CD8-positive, alpha-beta memory T cell (primary cell): ENCODE results near the gene HSD11B1. TPM values are rescaled to one million over a fixed set of nuclear protein-coding genes. Genes with fewer than 3 reads are reported as not detected.

ENCODE experiments used
- CTCF ChIA-PET: fragments of 350-600 bp; sonication (Branson Sonifier 250); formaldehyde crosslinking; loops from one replicate; lab custom pipeline; 2021; ENCODE audit warnings: antibody characterized with exemption; lab: Charles Lee
- POLR2A ChIA-PET: fragments of 350-600 bp; sonication (Branson Sonifier 250); formaldehyde crosslinking; loops from one replicate; lab custom pipeline; 2021; ENCODE audit warnings: antibody characterized with exemption; lab: Charles Lee
- DNase-seq, 5 donors: peaks; one replicate each; pipeline versions ENCODE4 v3.0.0 to v3.0.0-alpha.2; 2020 to 2022; ENCODE audit warnings: mixed read lengths in 1 of 5
- H3K27ac ChIP-seq: one replicate; pipeline ENCODE4 v1.7.0; 2013; ENCODE audit warnings: low read depth, mild to moderate bottlenecking, low read length, moderate library complexity
- H3K27me3 ChIP-seq: 2 replicates; pipeline ENCODE4 v1.7.0; 2013; ENCODE audit warnings: low read length, mild to moderate bottlenecking; ENCODE audit not compliant: insufficient read depth, poor library complexity, severe bottlenecking
- H3K36me3 ChIP-seq: 2 replicates; pipeline ENCODE4 v1.7.0; 2013; ENCODE audit warnings: mild to moderate bottlenecking, low read length, moderate library complexity; ENCODE audit not compliant: insufficient read depth
- H3K4me1 ChIP-seq: 2 replicates; pipeline ENCODE4 v1.7.0; 2013; ENCODE audit warnings: mild to moderate bottlenecking, low read length, moderate library complexity; ENCODE audit not compliant: insufficient read depth
- H3K4me3 ChIP-seq: 2 replicates; pipeline ENCODE4 v1.7.0; 2013; ENCODE audit warnings: mild to moderate bottlenecking, low read length
- H3K9me3 ChIP-seq: 2 replicates; pipeline ENCODE4 v1.7.0; 2013; ENCODE audit warnings: mild to moderate bottlenecking, low read length
- H3K27ac Mint-ChIP-seq, 8 donors: one replicate each; pipeline ENCODE4 v1.8.0; 2020 to 2021; ENCODE audit warnings: mixed read lengths in 8 of 8, mild to moderate bottlenecking in 6 of 8, inconsistent platforms in 3 of 8, moderate library complexity in 3 of 8
- H3K27me3 Mint-ChIP-seq, 2 donors: one replicate each; pipeline ENCODE4 v1.8.0; 2020 to 2021; ENCODE audit warnings: mixed read lengths in 2 of 2, mild to moderate bottlenecking in 1 of 2, moderate library complexity in 1 of 2
- H3K36me3 Mint-ChIP-seq, 3 donors: one replicate each; pipeline ENCODE4 v1.8.0; 2020 to 2021; ENCODE audit warnings: mixed read lengths in 3 of 3, inconsistent platforms in 1 of 3, mild to moderate bottlenecking in 1 of 3
- H3K4me1 Mint-ChIP-seq, 3 donors: one replicate each; pipeline ENCODE4 v1.8.0; 2020 to 2021; ENCODE audit warnings: mixed read lengths in 3 of 3, inconsistent platforms in 1 of 3, mild to moderate bottlenecking in 1 of 3
- H3K4me3 Mint-ChIP-seq, 7 donors: one replicate each; pipeline ENCODE4 v1.8.0; 2020 to 2021; ENCODE audit warnings: mixed read lengths in 7 of 7, mild to moderate bottlenecking in 6 of 7, moderate library complexity in 4 of 7, inconsistent platforms in 2 of 7
- H3K9me3 Mint-ChIP-seq, 5 donors: one replicate each; pipeline ENCODE4 v1.8.0; 2020 to 2022; ENCODE audit warnings: mixed read lengths in 5 of 5, mild to moderate bottlenecking in 3 of 5, moderate library complexity in 2 of 5, inconsistent platforms in 1 of 5
- polyA plus RNA-seq: library from polyadenylated mRNA; unstranded; fragments of 300-500 nt; fragmentation: Illumina TruSeq; gene quantifications from one replicate; pipeline ENCODE4 v1.2.3, GENCODE V29; 2021
- total RNA-seq, 2 experiments: library from RNA; stranded (reverse); gene quantifications; one replicate each; pipeline ENCODE4 v1.2.3, GENCODE V29; 2021

HSD11B1 gene
- total and polyA plus RNA-seq, 3 experiments from 2014 or later: 0.30 to 0.80 (median 0.59) TPM

DNA sequence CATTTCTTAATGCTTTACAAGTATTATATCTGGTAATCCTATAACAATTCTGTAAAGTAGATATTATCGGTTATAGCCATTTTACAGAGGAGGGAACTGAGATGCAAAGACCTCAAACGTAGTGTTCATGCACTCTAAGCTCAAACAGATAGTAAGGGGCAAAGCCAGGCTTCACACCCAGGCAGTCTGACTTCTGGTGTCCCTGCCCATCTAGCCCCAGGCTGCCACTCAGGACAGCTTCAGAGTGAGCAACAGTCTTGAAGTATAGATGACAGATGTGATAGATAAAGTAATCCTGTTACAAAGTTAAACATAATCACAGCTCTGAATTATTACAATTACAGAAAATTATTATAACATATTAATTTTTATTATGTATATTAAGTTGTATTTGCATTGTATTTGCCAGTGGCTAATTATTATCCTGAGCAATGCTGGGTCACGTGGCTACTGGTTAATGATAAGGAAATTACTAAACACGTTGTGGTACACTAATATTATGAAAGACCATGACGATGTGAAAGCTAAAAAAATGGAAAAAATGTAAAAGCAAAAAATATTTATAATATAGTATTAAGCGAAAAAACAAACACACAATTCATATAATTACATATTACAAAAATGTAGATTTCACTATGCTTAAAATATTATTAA lies 45.2 kb downstream of the HSD11B1 start:
- no peak for DNase-seq
- H3K4me3 Mint-ChIP-seq: peak overlapping the region in 5 of 7 donors; percentile 0 to 50 (median 37)
- ChIA-PET POLR2A (interaction anchor here (0.8 to 2.6 kb wide), 2 partner anchors 19 to 32 kb away, joined by 3 to 20 read pairs; no protein-coding TSS in a partner anchor), CTCF (interaction anchor here (1.2 to 17.1 kb wide), 3 partner anchors 12 to 78 kb away, joined by 3 to 255 read pairs (median 4); partner anchors contain the start of genes TRAF3IP3 and UTP25)
- H3K4me3 ChIP-seq: no peak overlapping the region
- H3K36me3 Mint-ChIP-seq: peaks cover 0 to 4% (median 0%) of the 10 kb centered on the region in 3 donors
- H3K4me1 ChIP-seq: peaks cover 71% of the 10 kb centered on the region
- H3K9me3 ChIP-seq: no peaks in the 10 kb centered on the region
- H3K27ac Mint-ChIP-seq: peak overlapping the region; percentile 14 to 85 (median 58)
- no peaks in the 10 kb centered on the region for H3K9me3 Mint-ChIP-seq
- H3K27ac ChIP-seq: no peak overlapping the region
- H3K27me3 Mint-ChIP-seq: no peaks in the 10 kb centered on the region
- H3K36me3 ChIP-seq: no peaks in the 10 kb centered on the region
- peaks cover 55 to 73% (median 71%) of the 10 kb centered on the region in 3 donors for H3K4me1 Mint-ChIP-seq
- H3K27me3 ChIP-seq: no peaks in the 10 kb centered on the region

DNA sequence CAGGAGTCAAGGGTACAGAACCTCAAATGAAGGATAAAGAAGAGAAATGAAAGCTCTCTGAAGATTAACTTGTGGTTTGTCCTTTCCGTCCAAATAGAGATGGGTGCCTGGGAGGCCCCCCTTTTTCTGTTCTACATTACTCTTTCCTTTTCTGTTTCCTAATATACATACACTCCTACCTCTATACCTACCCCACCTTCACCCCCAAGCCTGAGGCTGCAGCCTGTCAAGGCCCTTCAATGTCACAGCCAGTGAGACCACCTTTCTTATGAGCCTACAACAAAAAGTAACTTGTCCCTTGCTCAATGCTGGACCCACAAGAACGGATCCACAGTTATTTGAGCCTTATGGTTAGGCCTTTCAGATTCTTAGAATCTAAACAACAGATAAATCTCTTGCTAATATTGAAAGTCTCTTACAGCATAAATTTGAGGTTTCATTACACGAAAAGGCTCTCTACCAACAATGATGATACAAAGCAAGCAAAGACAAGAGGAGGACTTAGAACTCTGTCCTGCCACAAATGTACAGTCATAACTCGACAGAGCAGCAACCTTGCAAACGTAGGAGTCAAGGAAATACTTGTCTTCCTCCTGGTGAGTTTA lies 47.1 kb downstream of the HSD11B1 start:
- no peaks in the 10 kb centered on the region for H3K27me3 ChIP-seq
- H3K4me3 Mint-ChIP-seq: peak overlapping the region; percentile 25 to 86 (median 76)
- ChIA-PET CTCF (interaction anchor here (1.6 to 17.1 kb wide), 3 partner anchors 11 to 182 kb away, joined by 3 to 255 read pairs (median 4); partner anchors contain the start of gene TRAF3IP3), POLR2A (interaction anchor here (0.5 to 2.0 kb wide), 2 partner anchors 17 to 55 kb away, joined by 8 to 12 read pairs; no protein-coding TSS in a partner anchor)
- H3K4me1 Mint-ChIP-seq: peaks cover 67 to 85% (median 82%) of the 10 kb centered on the region in 3 donors
- no peaks in the 10 kb centered on the region for H3K36me3 ChIP-seq
- H3K4me3 ChIP-seq: peak overlapping the region; percentile 24
- no peaks in the 10 kb centered on the region for H3K9me3 Mint-ChIP-seq
- peaks cover 82% of the 10 kb centered on the region for H3K4me1 ChIP-seq
- H3K27ac ChIP-seq: peak overlapping the region; percentile 3
- peak overlapping the region; percentile 61 to 98 (median 94) for H3K27ac Mint-ChIP-seq
- H3K27me3 Mint-ChIP-seq: no peaks in the 10 kb centered on the region
- DNase-seq: peak in 1 of 5 donors; percentile 14
- H3K9me3 ChIP-seq: no peaks in the 10 kb centered on the region
- H3K36me3 Mint-ChIP-seq: peaks cover 0 to 9% (median 4%) of the 10 kb centered on the region in 3 donors

DNA sequence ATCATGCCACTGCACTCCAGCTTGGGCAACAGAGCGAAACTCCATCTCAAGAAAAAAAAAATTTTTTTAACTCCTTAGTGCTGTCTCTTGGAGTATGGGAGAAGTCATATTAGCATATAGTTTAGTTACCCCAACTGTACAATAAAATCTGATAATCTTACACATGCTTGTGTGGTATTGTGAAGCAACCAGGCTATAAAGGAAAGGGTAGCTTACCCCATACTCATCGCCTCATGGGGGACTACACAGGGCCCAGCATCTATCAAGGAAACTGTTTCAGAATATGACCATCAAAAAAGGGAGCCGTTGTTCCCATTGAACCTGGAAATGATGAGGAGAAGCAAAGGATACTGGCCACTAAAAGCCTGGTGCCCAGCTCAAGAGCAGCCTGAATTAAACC lies 48.2 kb downstream of the HSD11B1 start:
- Mint-ChIP-seq H3K9me3 (no peaks in the 10 kb centered on the region), H3K27me3 (no peaks in the 10 kb centered on the region), H3K27ac (peak overlapping the region in 5 of 8 donors; percentile 57 to 98 (median 91)), H3K4me1 (peaks cover 61 to 77% (median 72%) of the 10 kb centered on the region in 3 donors), H3K36me3 (peaks cover 0 to 18% (median 4%) of the 10 kb centered on the region in 3 donors), H3K4me3 (no peak overlapping the region)
- no peak for DNase-seq
- Histone ChIP-seq H3K36me3 (no peaks in the 10 kb centered on the region), H3K27me3 (no peaks in the 10 kb centered on the region), H3K9me3 (no peaks in the 10 kb centered on the region), H3K4me3 (no peak overlapping the region), H3K27ac (no peak overlapping the region), H3K4me1 (peaks cover 73% of the 10 kb centered on the region)
- POLR2A ChIA-PET: no interaction called here
- CTCF ChIA-PET: interaction anchor here (1.6 to 17.1 kb wide), 3 partner anchors 9 to 183 kb away, joined by 3 to 255 read pairs (median 4); partner anchors contain the start of gene TRAF3IP3

DNA sequence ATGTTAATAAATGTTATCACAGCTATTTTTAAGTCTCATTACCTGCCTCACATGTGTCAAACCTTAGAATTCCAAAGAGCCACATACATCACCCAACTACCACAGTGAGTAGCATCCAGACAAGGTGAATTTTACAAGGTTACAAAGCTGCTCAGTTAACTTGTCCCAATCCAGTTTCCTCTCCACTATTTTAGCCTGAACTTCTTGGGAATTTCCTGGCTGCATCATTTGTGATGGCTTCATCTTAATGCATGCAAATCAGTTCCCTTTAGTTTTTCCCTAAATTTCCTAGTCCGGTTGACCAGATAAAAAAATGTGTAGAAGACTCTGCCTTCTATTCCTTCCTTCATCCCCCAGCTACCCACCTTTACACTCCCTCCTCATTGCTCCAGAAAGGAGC lies 50.6 kb downstream of the HSD11B1 start:
- peak overlapping the region; percentile 90 to 100 (median 98) for H3K4me3 Mint-ChIP-seq
- H3K9me3 ChIP-seq: no peaks in the 10 kb centered on the region
- no peaks in the 10 kb centered on the region for H3K27me3 Mint-ChIP-seq
- peaks cover 14% of the 10 kb centered on the region for H3K36me3 ChIP-seq
- H3K27ac Mint-ChIP-seq: peak overlapping the region; percentile 84 to 98 (median 96)
- H3K9me3 Mint-ChIP-seq: no peaks in the 10 kb centered on the region
- no peaks in the 10 kb centered on the region for H3K27me3 ChIP-seq
- peaks cover 77% of the 10 kb centered on the region for H3K4me1 ChIP-seq
- POLR2A ChIA-PET: interaction anchor here (0.5 to 5.1 kb wide), 4 partner anchors 14 to 53 kb away, joined by 3 to 50 read pairs (median 12); partner anchors contain the start of gene C1orf74
- DNase-seq: no peak
- no peak overlapping the region for H3K27ac ChIP-seq
- peaks cover 68 to 81% (median 73%) of the 10 kb centered on the region in 3 donors for H3K4me1 Mint-ChIP-seq
- CTCF ChIA-PET: interaction anchor here (0.9 to 17.3 kb wide), 8 partner anchors 4 to 72 kb away, joined by 3 to 255 read pairs (median 6); partner anchors contain the start of genes TRAF3IP3 and UTP25
- H3K4me3 ChIP-seq: peak overlapping the region; percentile 89
- peaks cover 5 to 41% (median 16%) of the 10 kb centered on the region in 3 donors for H3K36me3 Mint-ChIP-seq

DNA sequence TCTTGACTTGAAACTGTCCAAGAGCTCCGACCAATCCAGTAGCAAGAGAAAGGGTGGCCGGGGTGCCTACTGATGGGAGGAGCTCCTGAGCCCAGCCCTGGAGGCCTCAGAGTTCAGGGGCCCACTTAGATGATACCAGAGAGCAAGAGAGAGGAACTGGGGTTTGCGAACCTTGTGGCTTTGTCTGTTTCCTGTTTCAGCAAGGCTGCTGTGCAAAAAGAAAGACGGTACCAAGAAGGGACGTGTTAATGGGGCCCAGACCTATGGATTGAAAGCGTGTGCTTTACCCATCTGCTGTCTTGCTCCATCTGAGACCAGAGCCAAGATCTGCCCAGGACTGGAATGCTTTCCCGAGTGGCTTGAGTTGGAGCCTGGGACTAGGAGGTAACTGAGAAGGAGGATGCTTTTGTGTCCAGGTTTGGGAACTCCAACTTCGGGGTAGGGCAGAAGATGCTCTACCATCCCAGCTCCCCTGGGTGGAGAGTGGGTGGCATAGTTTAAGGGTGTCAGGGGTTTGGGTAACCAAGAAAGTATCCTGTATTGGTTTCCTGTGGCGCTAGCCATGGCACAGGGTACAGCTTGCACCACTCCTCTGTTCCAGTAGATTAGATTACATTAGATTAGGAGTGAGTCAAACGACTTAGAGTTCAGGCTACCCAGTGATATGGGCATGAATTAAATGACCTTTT lies 51.4 kb downstream of the HSD11B1 start, which contains the start of gene TRAF3IP3:
TSS of gene TRAF3IP3 (plus strand) at position 128 of the 689 bp plus-strand sequence. CDS start 3,987 bp downstream, outside the sequence.
- H3K36me3 ChIP-seq: peaks cover 18% of the 10 kb centered on the region
- no peaks in the 10 kb centered on the region for H3K27me3 ChIP-seq
- Mint-ChIP-seq H3K4me1 (peaks cover 67 to 81% (median 73%) of the 10 kb centered on the region in 3 donors), H3K27ac (peak within 1 kb of the TSS; percentile 84 to 98 (median 96)), H3K36me3 (peaks cover 9 to 49% (median 20%) of the 10 kb centered on the region in 3 donors), H3K4me3 (peak within 1 kb of the TSS; percentile 90 to 100 (median 98)), H3K9me3 (no peaks in the 10 kb centered on the region), H3K27me3 (no peaks in the 10 kb centered on the region)
- H3K4me1 ChIP-seq: peaks cover 78% of the 10 kb centered on the region
- H3K4me3 ChIP-seq: peak within 1 kb of the TSS; percentile 89
- no peaks in the 10 kb centered on the region for H3K9me3 ChIP-seq
- peak; percentile 52 to 84 (median 80) for DNase-seq
- H3K27ac ChIP-seq: peak within 1 kb of the TSS; percentile 57
- ChIA-PET POLR2A (interaction anchor here (0.5 to 5.1 kb wide), 6 partner anchors 10 to 52 kb away, joined by 3 to 50 read pairs (median 5); partner anchors contain the start of gene C1orf74), CTCF (interaction anchor here (0.9 to 17.3 kb wide), 7 partner anchors 5 to 67 kb away, joined by 3 to 255 read pairs (median 10); partner anchors contain the start of gene TRAF3IP3)

DNA sequence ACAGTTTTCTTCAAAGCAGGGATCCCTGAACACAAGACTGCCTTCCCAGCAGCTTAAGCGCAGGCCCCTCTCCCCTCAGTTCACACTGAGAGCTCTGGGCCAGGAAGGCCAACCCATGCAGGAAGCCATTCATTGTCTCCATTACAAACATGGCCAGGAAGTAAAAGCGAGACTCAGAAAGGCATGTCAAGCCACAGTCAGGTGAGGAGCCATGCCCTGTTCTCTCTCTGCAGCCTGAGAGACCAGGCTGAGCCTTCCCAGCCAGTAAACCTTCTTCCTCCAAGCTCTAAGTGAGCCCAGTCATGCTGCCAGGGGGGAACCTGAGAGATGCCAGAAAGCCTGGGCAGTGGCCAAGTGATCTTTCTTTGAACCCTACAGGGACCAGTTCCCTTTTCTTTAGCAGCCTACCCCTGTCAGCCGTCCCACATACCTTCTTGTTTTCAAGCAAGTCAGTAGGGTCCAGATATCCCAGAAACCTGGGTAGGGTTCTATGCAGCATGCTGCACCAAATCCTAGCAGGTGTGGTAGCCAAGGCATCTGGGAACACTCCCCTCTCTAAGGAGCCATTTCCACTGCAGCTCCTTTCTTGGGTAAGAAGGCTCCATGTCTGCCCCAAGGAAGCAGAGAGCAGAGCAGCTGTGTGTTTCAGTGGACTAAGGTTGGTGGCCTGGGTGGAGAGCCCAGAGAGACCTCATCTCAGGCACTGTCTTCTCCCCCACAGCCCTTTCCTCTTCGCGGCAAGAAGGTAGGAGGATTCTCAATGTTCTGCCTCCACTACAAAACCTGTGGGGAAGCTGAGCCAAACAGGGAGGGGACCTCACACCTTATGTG lies 52.2 kb downstream of the HSD11B1 start:
- Mint-ChIP-seq H3K36me3 (peaks cover 16 to 56% (median 25%) of the 10 kb centered on the region in 3 donors), H3K4me3 (peak overlapping the region; percentile 90 to 100 (median 98)), H3K4me1 (peaks cover 66 to 81% (median 73%) of the 10 kb centered on the region in 3 donors), H3K27ac (peak overlapping the region; percentile 84 to 98 (median 96)), H3K9me3 (no peaks in the 10 kb centered on the region), H3K27me3 (no peaks in the 10 kb centered on the region)
- Histone ChIP-seq H3K27ac (peak overlapping the region; percentile 57), H3K36me3 (peaks cover 25% of the 10 kb centered on the region), H3K4me3 (peak overlapping the region; percentile 89), H3K27me3 (no peaks in the 10 kb centered on the region), H3K9me3 (no peaks in the 10 kb centered on the region), H3K4me1 (peaks cover 79% of the 10 kb centered on the region)
- CTCF ChIA-PET: interaction anchor here (0.7 to 17.3 kb wide), 9 partner anchors 5 to 187 kb away, joined by 3 to 255 read pairs (median 4); partner anchors contain the start of genes C1orf74 and TRAF3IP3
- DNase-seq: peak; percentile 16 to 56 (median 41)
- POLR2A ChIA-PET: interaction anchor here (1.1 to 5.1 kb wide), 5 partner anchors 9 to 27 kb away, joined by 3 to 50 read pairs (median 6); partner anchors contain the start of gene C1orf74
